ENCODE data around the gene CPEB1. TPM values are rescaled to one million over a fixed set of nuclear protein-coding genes. Genes with fewer than 3 reads are reported as not detected.

CPEB1 gene
- total and polyA plus RNA-seq, 2 experiments from 2014 or later = 4.1 to 9.4 TPM

GRCh38 chr15:82532991-82533481 is 114.1 kb downstream of the CPEB1 start (continued):
- TF ChIP-seq STAT1 (IDR thresholded peaks at IDR 0.05; ENCODE audit: unreplicated experiment) = no peak
- no peak for TF ChIP-seq ETS1 (IDR thresholded peaks at IDR 0.05)
- TF ChIP-seq NANOG (IDR thresholded peaks at IDR 0.05; ENCODE audit: borderline replicate concordance) = no peak

- peaks cover 52% of the 10 kb centered on the region for H3K36me3 Mint-ChIP-seq (ENCODE audit: low read depth)
- no peak for ATAC-seq
- DNase-seq (ENCODE audit: low spot score) = no peak
- TF ChIP-seq NANOG (IDR thresholded peaks at IDR 0.05; ENCODE audit: borderline replicate concordance) (no peak), EZH2phosphoT487 (IDR thresholded peaks at IDR 0.05; ENCODE audit: unreplicated experiment) (no peak), JUNB (IDR thresholded peaks at IDR 0.05; ENCODE audit: unreplicated experiment) (no peak), ZNF331 (CRISPR knock-in tag; IDR thresholded peaks at IDR 0.05; ENCODE audit: low read depth) (no peak), REST (IDR thresholded peaks at IDR 0.05; ENCODE audit: unreplicated experiment) (no peak), CREB1 (CRISPR knock-in tag; IDR thresholded peaks at IDR 0.05; ENCODE audit: low read depth) (no peak), STAT1 (IDR thresholded peaks at IDR 0.05; ENCODE audit: unreplicated experiment) (no peak), EZH2 (IDR thresholded peaks at IDR 0.05; ENCODE audit: low read depth, unreplicated experiment) (no peak), ZNF114 (CRISPR knock-in tag; IDR thresholded peaks at IDR 0.05) (no peak)
- TF ChIP-seq, protein P1, sequence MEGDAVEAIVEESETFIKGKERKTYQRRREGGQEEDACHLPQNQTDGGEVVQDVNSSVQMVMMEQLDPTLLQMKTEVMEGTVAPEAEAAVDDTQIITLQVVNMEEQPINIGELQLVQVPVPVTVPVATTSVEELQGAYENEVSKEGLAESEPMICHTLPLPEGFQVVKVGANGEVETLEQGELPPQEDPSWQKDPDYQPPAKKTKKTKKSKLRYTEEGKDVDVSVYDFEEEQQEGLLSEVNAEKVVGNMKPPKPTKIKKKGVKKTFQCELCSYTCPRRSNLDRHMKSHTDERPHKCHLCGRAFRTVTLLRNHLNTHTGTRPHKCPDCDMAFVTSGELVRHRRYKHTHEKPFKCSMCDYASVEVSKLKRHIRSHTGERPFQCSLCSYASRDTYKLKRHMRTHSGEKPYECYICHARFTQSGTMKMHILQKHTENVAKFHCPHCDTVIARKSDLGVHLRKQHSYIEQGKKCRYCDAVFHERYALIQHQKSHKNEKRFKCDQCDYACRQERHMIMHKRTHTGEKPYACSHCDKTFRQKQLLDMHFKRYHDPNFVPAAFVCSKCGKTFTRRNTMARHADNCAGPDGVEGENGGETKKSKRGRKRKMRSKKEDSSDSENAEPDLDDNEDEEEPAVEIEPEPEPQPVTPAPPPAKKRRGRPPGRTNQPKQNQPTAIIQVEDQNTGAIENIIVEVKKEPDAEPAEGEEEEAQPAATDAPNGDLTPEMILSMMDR (conservative IDR thresholded peaks at IDR 0.05; ENCODE audit: low read depth in 2 of 2) = no peak
- TF ChIP-seq, protein P2, sequence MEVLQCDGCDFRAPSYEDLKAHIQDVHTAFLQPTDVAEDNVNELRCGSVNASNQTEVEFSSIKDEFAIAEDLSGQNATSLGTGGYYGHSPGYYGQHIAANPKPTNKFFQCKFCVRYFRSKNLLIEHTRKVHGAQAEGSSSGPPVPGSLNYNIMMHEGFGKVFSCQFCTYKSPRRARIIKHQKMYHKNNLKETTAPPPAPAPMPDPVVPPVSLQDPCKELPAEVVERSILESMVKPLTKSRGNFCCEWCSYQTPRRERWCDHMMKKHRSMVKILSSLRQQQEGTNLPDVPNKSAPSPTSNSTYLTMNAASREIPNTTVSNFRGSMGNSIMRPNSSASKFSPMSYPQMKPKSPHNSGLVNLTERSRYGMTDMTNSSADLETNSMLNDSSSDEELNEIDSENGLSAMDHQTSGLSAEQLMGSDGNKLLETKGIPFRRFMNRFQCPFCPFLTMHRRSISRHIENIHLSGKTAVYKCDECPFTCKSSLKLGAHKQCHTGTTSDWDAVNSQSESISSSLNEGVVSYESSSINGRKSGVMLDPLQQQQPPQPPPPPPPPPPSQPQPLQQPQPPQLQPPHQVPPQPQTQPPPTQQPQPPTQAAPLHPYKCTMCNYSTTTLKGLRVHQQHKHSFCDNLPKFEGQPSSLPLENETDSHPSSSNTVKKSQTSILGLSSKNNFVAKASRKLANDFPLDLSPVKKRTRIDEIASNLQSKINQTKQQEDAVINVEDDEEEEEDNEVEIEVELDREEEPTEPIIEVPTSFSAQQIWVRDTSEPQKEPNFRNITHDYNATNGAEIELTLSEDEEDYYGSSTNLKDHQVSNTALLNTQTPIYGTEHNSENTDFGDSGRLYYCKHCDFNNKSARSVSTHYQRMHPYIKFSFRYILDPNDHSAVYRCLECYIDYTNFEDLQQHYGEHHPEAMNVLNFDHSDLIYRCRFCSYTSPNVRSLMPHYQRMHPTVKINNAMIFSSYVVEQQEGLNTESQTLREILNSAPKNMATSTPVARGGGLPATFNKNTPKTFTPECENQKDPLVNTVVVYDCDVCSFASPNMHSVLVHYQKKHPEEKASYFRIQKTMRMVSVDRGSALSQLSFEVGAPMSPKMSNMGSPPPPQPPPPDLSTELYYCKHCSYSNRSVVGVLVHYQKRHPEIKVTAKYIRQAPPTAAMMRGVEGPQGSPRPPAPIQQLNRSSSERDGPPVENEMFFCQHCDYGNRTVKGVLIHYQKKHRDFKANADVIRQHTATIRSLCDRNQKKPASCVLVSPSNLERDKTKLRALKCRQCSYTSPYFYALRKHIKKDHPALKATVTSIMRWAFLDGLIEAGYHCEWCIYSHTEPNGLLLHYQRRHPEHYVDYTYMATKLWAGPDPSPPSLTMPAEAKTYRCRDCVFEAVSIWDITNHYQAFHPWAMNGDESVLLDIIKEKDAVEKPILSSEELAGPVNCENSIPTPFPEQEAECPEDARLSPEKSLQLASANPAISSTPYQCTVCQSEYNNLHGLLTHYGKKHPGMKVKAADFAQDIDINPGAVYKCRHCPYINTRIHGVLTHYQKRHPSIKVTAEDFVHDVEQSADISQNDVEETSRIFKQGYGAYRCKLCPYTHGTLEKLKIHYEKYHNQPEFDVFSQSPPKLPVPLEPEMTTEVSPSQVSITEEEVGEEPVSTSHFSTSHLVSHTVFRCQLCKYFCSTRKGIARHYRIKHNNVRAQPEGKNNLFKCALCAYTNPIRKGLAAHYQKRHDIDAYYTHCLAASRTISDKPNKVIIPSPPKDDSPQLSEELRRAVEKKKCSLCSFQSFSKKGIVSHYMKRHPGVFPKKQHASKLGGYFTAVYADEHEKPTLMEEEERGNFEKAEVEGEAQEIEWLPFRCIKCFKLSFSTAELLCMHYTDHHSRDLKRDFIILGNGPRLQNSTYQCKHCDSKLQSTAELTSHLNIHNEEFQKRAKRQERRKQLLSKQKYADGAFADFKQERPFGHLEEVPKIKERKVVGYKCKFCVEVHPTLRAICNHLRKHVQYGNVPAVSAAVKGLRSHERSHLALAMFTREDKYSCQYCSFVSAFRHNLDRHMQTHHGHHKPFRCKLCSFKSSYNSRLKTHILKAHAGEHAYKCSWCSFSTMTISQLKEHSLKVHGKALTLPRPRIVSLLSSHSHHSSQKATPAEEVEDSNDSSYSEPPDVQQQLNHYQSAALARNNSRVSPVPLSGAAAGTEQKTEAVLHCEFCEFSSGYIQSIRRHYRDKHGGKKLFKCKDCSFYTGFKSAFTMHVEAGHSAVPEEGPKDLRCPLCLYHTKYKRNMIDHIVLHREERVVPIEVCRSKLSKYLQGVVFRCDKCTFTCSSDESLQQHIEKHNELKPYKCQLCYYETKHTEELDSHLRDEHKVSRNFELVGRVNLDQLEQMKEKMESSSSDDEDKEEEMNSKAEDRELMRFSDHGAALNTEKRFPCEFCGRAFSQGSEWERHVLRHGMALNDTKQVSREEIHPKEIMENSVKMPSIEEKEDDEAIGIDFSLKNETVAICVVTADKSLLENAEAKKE (CRISPR knock-in tag; IDR thresholded peaks at IDR 0.05) = no peak
These were observed 114.7 kb downstream of the CPEB1 start for GRCh38 chr15:82532383-82532990.

More at GRCh38 chr15:82532383-82532990, 114.7 kb downstream of the CPEB1 start:
- Histone ChIP-seq H4K20me1 (replicated peaks; ENCODE audit: insufficient read depth) (peaks cover 21% of the 10 kb centered on the region), H3K4me3 (no peak overlapping the region), H3K27me3 (ENCODE audit: insufficient read depth) (no peaks in the 10 kb centered on the region), H3F3A (replicated peaks; ENCODE audit: low read depth) (peaks cover 43% of the 10 kb centered on the region), H3K4me2 (no peak overlapping the region), H3K36me3 (ENCODE audit: insufficient read depth) (peaks cover 34% of the 10 kb centered on the region), H2AFZ (no peak overlapping the region), H3K79me2 (replicated peaks; ENCODE audit: insufficient read depth) (peaks cover 10% of the 10 kb centered on the region), H3K9me2 (ENCODE audit: insufficient read depth) (no peaks in the 10 kb centered on the region), H3K27ac (ENCODE audit: low read depth) (no peak overlapping the region), H3K4me1 (ENCODE audit: insufficient read depth) (peaks cover 3% of the 10 kb centered on the region; the same call in 1 of the 2 replicates)
- Mint-ChIP-seq H3K27ac (no peak overlapping the region), H3K9me3 (no peaks in the 10 kb centered on the region), H3K4me1 (peaks cover 12% of the 10 kb centered on the region), H3K27me3 (ENCODE audit: insufficient read depth, low read depth, poor library complexity) (peaks cover 19% of the 10 kb centered on the region), H3K4me3 (no peak overlapping the region)
